A549 (cell line): ENCODE data around the gene FRMD7. TPM values are rescaled to one million over a fixed set of nuclear protein-coding genes. Genes with fewer than 3 reads are reported as not detected.
"Not testable (repeated sequence)": the region's sequence is repeated elsewhere in the genome, so short reads cannot be mapped to it uniquely, and the experiment has no call there.

Experiments
- ATAC-seq, 2 experiments: fragments of 200-7000 bp in 1 of 2; fragments of >200 bp in 1 of 2; cut with Nextera tagmentation in 1 of 2; cut with Tn5 transposase in 1 of 2; 3 replicates each; pipeline versions ENCODE4 v1.8.0 to v1.9.1; 2018 to 2020; ENCODE audit warnings: mild to moderate bottlenecking in 1 of 2, moderate library complexity in 1 of 2
- CTCF ChIA-PET: fragments of 300-600 bp; sonication (Branson Sonifier 250); formaldehyde crosslinking; extraction: SDS; loops from one replicate; lab custom pipeline; 2021; ENCODE audit warnings: antibody characterized with exemption, inconsistent platforms; lab: Yijun Ruan, JAX
- POLR2A ChIA-PET: fragments of 350-600 bp; formaldehyde crosslinking; extraction: SDS; loops from one replicate; lab custom pipeline; 2021; ENCODE audit warnings: antibody characterized with exemption, inconsistent platforms; lab: Yijun Ruan, JAX
- DNase-seq, 2 experiments: peaks; one replicate each; pipeline versions ENCODE4 v3.0.0 to v3.0.0-alpha.2; 2011 to 2016; ENCODE audit warnings: low read depth in 1 of 2, low spot score in 1 of 2
- FAIRE-seq: peaks from 2 replicates; lab custom pipeline; 2011; peaks lifted over from hg19 to GRCh38; lab: Jason Lieb, UNC
- H3K27ac ChIP-seq, 2 experiments: fragments of >200 bp; sonication (Bioruptor Twin); formaldehyde crosslinking; 3 replicates each; pipeline ENCODE4 v1.5.1; 2016 to 2017
- H3K4me1 ChIP-seq: fragments of >200 bp; sonication (Bioruptor Twin); formaldehyde crosslinking; 3 replicates; pipeline ENCODE4 v1.6.1; 2016
- H3K4me2 ChIP-seq: fragments of >200 bp; sonication (Bioruptor Twin); formaldehyde crosslinking; 3 replicates; pipeline ENCODE4 v1.6.1; 2016
- H3K4me3 ChIP-seq: fragments of >200 bp; sonication (Bioruptor Twin); formaldehyde crosslinking; 3 replicates; pipeline ENCODE4 v1.5.1; 2016
- H3K9me3 ChIP-seq: fragments of >200 bp; sonication (Bioruptor Twin); formaldehyde crosslinking; 3 replicates; pipeline ENCODE4 v1.6.1; 2016
- BHLHE40 ChIP-seq: IDR thresholded peaks from 2 replicates; pipeline ENCODE4 v1.6.1; 2012; ENCODE audit warnings: low read depth, low read length, inconsistent platforms
- CHD2 ChIP-seq: fragments of 150-350 bp; IDR thresholded peaks from 2 replicates; pipeline ENCODE4 v1.6.1; 2014; ENCODE audit warnings: low read length; ENCODE audit not compliant: partially characterized antibody
- CHD4 ChIP-seq: fragments of 200-600 bp; sonication (generic); IDR thresholded peaks from 2 replicates; pipeline ENCODE4 v1.6.1; 2016; ENCODE audit warnings: antibody characterized with exemption, mild to moderate bottlenecking, borderline replicate concordance
- EHF ChIP-seq: fragments of 250-450 bp; sonication (Bioruptor Pico); IDR thresholded peaks from 2 replicates; pipeline ENCODE4 v1.5.0; 2020; ENCODE audit warnings: mild to moderate bottlenecking
- EHMT2 ChIP-seq: fragments of 200-600 bp; sonication (generic); IDR thresholded peaks from 2 replicates; pipeline ENCODE4 v1.6.1; 2016; ENCODE audit warnings: antibody characterized with exemption, low read depth, mild to moderate bottlenecking, moderate library complexity
- ELK1 ChIP-seq: fragments of 150-350 bp; IDR thresholded peaks from 2 replicates; pipeline ENCODE4 v1.6.1; 2014; ENCODE audit warnings: low read depth, mild to moderate bottlenecking, low read length
- EP300 ChIP-seq, 2 experiments: fragments of >200 bp; sonication (Bioruptor Twin); formaldehyde crosslinking; IDR thresholded peaks; 2 replicates in 1 of 2; 3 replicates in 1 of 2; pipeline ENCODE4 v1.6.1; 2016 to 2017
- ESRRA ChIP-seq: fragments of 150-350 bp; IDR thresholded peaks from 2 replicates; pipeline ENCODE4 v1.6.1; 2014; ENCODE audit warnings: mild to moderate bottlenecking, low read length, borderline replicate concordance
- FOXS1 ChIP-seq: fragments of 250-450 bp; sonication (Bioruptor Pico); IDR thresholded peaks from 2 replicates; pipeline ENCODE4 v1.5.0; 2020; ENCODE audit warnings: mild to moderate bottlenecking, moderate library complexity
- GATA3 ChIP-seq: IDR thresholded peaks from 2 replicates; pipeline ENCODE4 v1.6.1; 2012; ENCODE audit warnings: borderline replicate concordance
- HDAC2 ChIP-seq: fragments of 200-600 bp; sonication (generic); IDR thresholded peaks from 2 replicates; pipeline ENCODE4 v1.6.1; 2016
- HES2 ChIP-seq: fragments of >200 bp; sonication (Bioruptor Twin); formaldehyde crosslinking; IDR thresholded peaks from 2 replicates; pipeline ENCODE4 v1.6.1; 2016
- HMGXB4 ChIP-seq: fragments of 250-450 bp; sonication (Bioruptor Pico); IDR thresholded peaks from 2 replicates; pipeline ENCODE4 v1.5.0; 2021; ENCODE audit warnings: mild to moderate bottlenecking, moderate library complexity, borderline replicate concordance
- HOXB5 ChIP-seq: fragments of 250-450 bp; sonication (Bioruptor Pico); IDR thresholded peaks from 2 replicates; pipeline ENCODE4 v1.5.0; 2020; ENCODE audit warnings: mild to moderate bottlenecking, moderate library complexity
- MAFK ChIP-seq: fragments of 450-650 bp; IDR thresholded peaks from 2 replicates; pipeline ENCODE4 v1.6.1; 2014; ENCODE audit not compliant: partially characterized antibody
- MAZ ChIP-seq: fragments of 150-350 bp; IDR thresholded peaks from 2 replicates; pipeline ENCODE4 v1.6.1; 2014; ENCODE audit warnings: antibody characterized with exemption, low read depth, low read length, borderline replicate concordance
- NPAS2 ChIP-seq: fragments of 250-450 bp; sonication (Bioruptor Pico); IDR thresholded peaks from 2 replicates; pipeline ENCODE4 v1.8.0; 2022; ENCODE audit warnings: mild to moderate bottlenecking, moderate library complexity, borderline replicate concordance
- PHF8 ChIP-seq: fragments of 200-600 bp; sonication (generic); IDR thresholded peaks from 2 replicates; pipeline ENCODE4 v1.6.1; 2016; ENCODE audit warnings: low read depth, mild to moderate bottlenecking, antibody characterized with exemption, moderate library complexity, borderline replicate concordance
- POLR2A ChIP-seq: IDR thresholded peaks from 2 replicates; pipeline ENCODE4 v1.6.1; 2012; ENCODE audit warnings: mild to moderate bottlenecking, low read length
- RARB ChIP-seq: fragments of 250-450 bp; sonication (Bioruptor Pico); IDR thresholded peaks from 2 replicates; pipeline ENCODE4 v1.8.0; 2021; ENCODE audit warnings: mild to moderate bottlenecking, moderate library complexity
- RCOR1 ChIP-seq: fragments of 150-350 bp; IDR thresholded peaks from 2 replicates; pipeline ENCODE4 v1.6.1; 2014; ENCODE audit warnings: antibody characterized with exemption, low read length, low read depth
- RFX5 ChIP-seq: fragments of 450-650 bp; IDR thresholded peaks from 2 replicates; pipeline ENCODE4 v1.7.1; 2014; ENCODE audit warnings: antibody characterized with exemption, mild to moderate bottlenecking, moderate library complexity
- SMC3 ChIP-seq: fragments of >200 bp; sonication (Bioruptor Twin); formaldehyde crosslinking; IDR thresholded peaks from 3 replicates; pipeline ENCODE4 v1.6.1; 2018; ENCODE audit warnings: inconsistent platforms
- SREBF2 ChIP-seq: fragments of 450-650 bp; IDR thresholded peaks from 2 replicates; pipeline ENCODE4 v1.6.1; 2014; ENCODE audit warnings: mild to moderate bottlenecking, moderate library complexity
- TP53 ChIP-seq: fragments of 250-450 bp; sonication (Bioruptor Pico); IDR thresholded peaks from 2 replicates; pipeline ENCODE4 v1.5.0; 2021; ENCODE audit warnings: mild to moderate bottlenecking, moderate library complexity
- ZFP36 ChIP-seq: fragments of 450-650 bp; IDR thresholded peaks from 2 replicates; pipeline ENCODE4 v1.6.1; 2014; ENCODE audit warnings: borderline replicate concordance; ENCODE audit not compliant: partially characterized antibody
- ZNF302 ChIP-seq: fragments of 250-450 bp; sonication (Bioruptor Pico); IDR thresholded peaks from 2 replicates; pipeline ENCODE4 v1.9.0; 2021; ENCODE audit warnings: inconsistent platforms, mild to moderate bottlenecking, moderate library complexity
- ZSCAN20 ChIP-seq: fragments of 250-450 bp; sonication (Bioruptor Pico); IDR thresholded peaks from 2 replicates; pipeline ENCODE4 v1.8.0; 2022; ENCODE audit warnings: mild to moderate bottlenecking, moderate library complexity
- WGBS: methylation state at CpG from one replicate; pipeline ENCODE4 v1.1.6; 2017; ENCODE audit errors: missing lambda C conversion rate; 5-methylcytosine and 5-hydroxymethylcytosine counted together
- polyA plus RNA-seq, 4 experiments: library from polyadenylated mRNA; depleted of rRNA in 3 of 4; stranded (reverse); fragments of >200 nt; fragmentation: RNase III in 1 of 4; extraction: RNeasy Plus Mini Kit Qiagen cat#74134 plus additional on column Dnase treatment in 1 of 4; gene quantifications; 2 replicates in 3 of 4; 3 replicates in 1 of 4; pipeline ENCODE4 v1.2.3, GENCODE V29; 2011 to 2017
- TF ChIP-seq, protein P1 (sequence below): fragments of >200 bp; sonication (Bioruptor Twin); formaldehyde crosslinking; IDR thresholded peaks from 3 replicates; pipeline ENCODE4 v1.5.1; 2016
- TF ChIP-seq, protein P2 (sequence below): fragments of 250-450 bp; sonication (Bioruptor Pico); IDR thresholded peaks from 2 replicates; pipeline ENCODE4 v1.5.0; 2020; ENCODE audit warnings: low read depth, mild to moderate bottlenecking, moderate library complexity
- TF ChIP-seq, protein P3 (sequence below): IDR thresholded peaks from 2 replicates; pipeline ENCODE4 v1.6.1; 2012

Gene FRMD7
- polyA plus RNA-seq, 2 of the 4 experiments (the other 2 are of a cell fraction), result not detected

DNA sequence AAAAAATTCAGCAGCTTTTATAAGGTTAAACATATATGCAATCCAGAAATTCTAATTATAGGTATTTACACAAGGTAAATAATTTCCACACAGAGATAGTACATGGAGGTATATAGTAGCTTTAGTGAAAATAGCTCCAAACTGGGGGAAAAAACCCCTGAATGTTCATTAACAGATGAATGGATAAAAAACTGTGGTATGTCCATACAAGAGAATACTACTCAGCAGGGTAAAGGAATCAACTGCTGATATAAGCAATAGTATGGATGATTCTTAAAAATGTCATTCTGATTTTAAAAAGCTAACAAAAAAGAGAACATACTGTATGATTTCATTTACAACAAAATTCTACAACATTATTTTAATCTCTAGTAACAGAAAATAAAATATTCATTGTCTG, 37.2 kb upstream of the FRMD7 start:
- Histone ChIP-seq H3K4me2 (no peak overlapping the region), H3K4me3 (no peak overlapping the region), H3K27ac (no peak overlapping the region), H3K4me1 (no peaks in the 10 kb centered on the region), H3K9me3 (peaks cover 4% of the 10 kb centered on the region; the same call in 1 of the 3 replicates)
- ChIA-PET CTCF (no interaction called here), POLR2A (no interaction called here)
- FAIRE-seq, result no peak
- ATAC-seq, result no peak
- no peak for TF ChIP-seq BHLHE40
- TF ChIP-seq ESRRA, result no peak
- TF ChIP-seq EHF (CRISPR knock-in tag), result no peak
- TF ChIP-seq CHD2, result no peak
- TF ChIP-seq HMGXB4, result no peak
- TF ChIP-seq, protein P1, sequence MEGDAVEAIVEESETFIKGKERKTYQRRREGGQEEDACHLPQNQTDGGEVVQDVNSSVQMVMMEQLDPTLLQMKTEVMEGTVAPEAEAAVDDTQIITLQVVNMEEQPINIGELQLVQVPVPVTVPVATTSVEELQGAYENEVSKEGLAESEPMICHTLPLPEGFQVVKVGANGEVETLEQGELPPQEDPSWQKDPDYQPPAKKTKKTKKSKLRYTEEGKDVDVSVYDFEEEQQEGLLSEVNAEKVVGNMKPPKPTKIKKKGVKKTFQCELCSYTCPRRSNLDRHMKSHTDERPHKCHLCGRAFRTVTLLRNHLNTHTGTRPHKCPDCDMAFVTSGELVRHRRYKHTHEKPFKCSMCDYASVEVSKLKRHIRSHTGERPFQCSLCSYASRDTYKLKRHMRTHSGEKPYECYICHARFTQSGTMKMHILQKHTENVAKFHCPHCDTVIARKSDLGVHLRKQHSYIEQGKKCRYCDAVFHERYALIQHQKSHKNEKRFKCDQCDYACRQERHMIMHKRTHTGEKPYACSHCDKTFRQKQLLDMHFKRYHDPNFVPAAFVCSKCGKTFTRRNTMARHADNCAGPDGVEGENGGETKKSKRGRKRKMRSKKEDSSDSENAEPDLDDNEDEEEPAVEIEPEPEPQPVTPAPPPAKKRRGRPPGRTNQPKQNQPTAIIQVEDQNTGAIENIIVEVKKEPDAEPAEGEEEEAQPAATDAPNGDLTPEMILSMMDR, result no peak
- no peak for TF ChIP-seq HOXB5 (CRISPR knock-in tag)
- no peak for TF ChIP-seq HDAC2
- no peak for TF ChIP-seq ZFP36
- no peak for TF ChIP-seq FOXS1
- TF ChIP-seq SREBF2, result no peak
- TF ChIP-seq RCOR1, result no peak
- no peak for TF ChIP-seq GATA3
- TF ChIP-seq PHF8, result no peak
- no peak for TF ChIP-seq MAZ
- TF ChIP-seq, protein P2, sequence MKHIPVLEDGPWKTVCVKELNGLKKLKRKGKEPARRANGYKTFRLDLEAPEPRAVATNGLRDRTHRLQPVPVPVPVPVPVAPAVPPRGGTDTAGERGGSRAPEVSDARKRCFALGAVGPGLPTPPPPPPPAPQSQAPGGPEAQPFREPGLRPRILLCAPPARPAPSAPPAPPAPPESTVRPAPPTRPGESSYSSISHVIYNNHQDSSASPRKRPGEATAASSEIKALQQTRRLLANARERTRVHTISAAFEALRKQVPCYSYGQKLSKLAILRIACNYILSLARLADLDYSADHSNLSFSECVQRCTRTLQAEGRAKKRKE, result no peak
- TF ChIP-seq RARB (CRISPR knock-in tag), result no peak
- no peak for TF ChIP-seq ELK1
- no peak for TF ChIP-seq POLR2A
- TF ChIP-seq CHD4, result no peak
- no peak for DNase-seq

DNA sequence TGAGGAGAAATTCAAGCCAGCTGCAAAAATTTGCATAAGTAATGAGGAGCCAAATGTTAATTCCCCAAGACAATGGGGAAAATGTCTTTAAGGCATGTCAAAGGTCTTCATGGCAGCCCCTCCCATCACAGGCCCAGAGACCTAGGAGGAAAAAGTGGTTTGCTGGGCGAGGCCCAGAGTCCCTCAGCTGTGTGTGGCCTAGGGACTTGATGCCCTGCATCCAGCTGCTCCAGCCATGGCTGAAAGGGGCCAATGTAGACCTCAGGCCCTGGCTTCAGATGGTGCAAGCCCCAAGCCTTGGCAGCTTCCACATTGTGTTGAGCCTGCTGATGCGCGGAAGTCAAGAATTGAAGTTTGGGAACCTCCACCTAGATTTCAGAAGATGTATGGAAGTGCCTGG, 35.3 kb upstream of the FRMD7 start:
- H3K9me3 ChIP-seq, H3K4me1 ChIP-seq, H3K4me2 ChIP-seq, ATAC-seq, H3K4me3 ChIP-seq, POLR2A ChIA-PET, H3K27ac ChIP-seq, FAIRE-seq, DNase-seq, CTCF ChIA-PET: not testable (repeated sequence)
- WGBS, result 67% methylated on average over 3 of the region's 3 CpGs

DNA sequence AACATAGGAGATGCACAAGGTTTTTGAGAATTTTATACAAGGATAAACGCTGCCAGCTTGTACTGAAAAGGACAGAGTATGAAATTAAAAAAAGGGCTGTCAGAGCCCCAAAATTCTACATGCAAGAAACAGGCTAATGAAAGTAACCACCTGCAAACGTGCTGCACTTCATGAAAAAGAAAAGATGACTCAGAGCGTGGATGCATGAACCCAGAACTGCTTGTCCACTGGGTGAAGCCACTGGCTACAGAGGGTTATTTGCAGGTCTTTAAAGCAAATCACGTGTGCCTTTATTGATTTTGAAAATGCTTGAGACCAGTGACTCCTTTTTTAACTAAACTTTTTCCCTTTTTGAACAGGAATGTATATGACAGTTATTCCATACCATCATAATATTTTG, 25.3 kb upstream of the FRMD7 start:
- no peak overlapping the region for H3K4me3 ChIP-seq
- H3K9me3 ChIP-seq, result no peaks in the 10 kb centered on the region
- no peak overlapping the region for H3K4me2 ChIP-seq
- TF ChIP-seq NPAS2 (CRISPR knock-in tag), result no peak
- TF ChIP-seq ZNF302 (CRISPR knock-in tag), result no peak
- TF ChIP-seq RCOR1, result no peak
- no peak for TF ChIP-seq MAFK
- TF ChIP-seq, protein P3, sequence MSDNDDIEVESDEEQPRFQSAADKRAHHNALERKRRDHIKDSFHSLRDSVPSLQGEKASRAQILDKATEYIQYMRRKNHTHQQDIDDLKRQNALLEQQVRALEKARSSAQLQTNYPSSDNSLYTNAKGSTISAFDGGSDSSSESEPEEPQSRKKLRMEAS, result no peak
- TF ChIP-seq ZSCAN20 (CRISPR knock-in tag), result no peak
- no peak for TF ChIP-seq EHMT2
- no peak for TF ChIP-seq HES2
- TF ChIP-seq RFX5, result no peak
- no peak for TF ChIP-seq TP53 (CRISPR knock-in tag)
- no peak for TF ChIP-seq EP300 (IDR thresholded peaks at IDR 0.05)
- no peak for TF ChIP-seq SMC3
- ChIA-PET POLR2A (no interaction called here), CTCF (no interaction called here)
- H3K4me1 ChIP-seq, result no peaks in the 10 kb centered on the region
- no peak for DNase-seq
- no peak for FAIRE-seq
- WGBS, result 7% methylated on average over 4 of the region's 4 CpGs
- no peak for ATAC-seq
- no peak overlapping the region for H3K27ac ChIP-seq
